ENCODE data around the gene CFAP119.

The CFAP119 gene

DNA sequence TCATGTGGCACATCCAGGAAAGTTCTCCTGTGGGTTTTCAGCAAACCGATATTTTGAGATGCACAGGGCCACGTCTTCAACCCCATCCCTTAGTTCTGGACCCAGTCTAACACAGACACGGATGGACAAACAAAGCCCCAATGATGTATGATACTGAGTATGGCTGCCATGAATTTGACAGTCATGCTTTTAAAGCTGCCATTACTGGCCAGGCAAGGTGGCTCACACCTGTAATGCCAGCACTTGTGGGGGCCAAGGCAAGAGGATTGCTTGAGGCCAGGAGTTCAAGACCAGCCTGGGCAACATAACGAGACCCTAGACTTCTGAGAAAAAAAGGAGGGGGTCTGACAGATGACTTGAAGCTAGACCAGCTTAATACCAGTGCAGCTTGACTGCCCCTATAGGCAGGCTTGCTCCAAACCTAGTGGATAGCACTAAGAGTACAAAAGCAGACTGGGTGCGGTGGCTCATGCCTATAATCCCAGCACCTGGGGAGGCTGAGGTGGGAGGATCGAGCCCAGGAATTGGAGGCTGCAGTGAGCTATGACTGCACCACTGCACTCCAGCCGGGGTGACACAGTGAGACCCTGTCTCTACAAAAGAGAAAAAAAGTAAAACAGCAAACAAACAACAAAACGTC lies 35.9 kb upstream of the CFAP119 start:
- TF ChIP-seq, protein P1, sequence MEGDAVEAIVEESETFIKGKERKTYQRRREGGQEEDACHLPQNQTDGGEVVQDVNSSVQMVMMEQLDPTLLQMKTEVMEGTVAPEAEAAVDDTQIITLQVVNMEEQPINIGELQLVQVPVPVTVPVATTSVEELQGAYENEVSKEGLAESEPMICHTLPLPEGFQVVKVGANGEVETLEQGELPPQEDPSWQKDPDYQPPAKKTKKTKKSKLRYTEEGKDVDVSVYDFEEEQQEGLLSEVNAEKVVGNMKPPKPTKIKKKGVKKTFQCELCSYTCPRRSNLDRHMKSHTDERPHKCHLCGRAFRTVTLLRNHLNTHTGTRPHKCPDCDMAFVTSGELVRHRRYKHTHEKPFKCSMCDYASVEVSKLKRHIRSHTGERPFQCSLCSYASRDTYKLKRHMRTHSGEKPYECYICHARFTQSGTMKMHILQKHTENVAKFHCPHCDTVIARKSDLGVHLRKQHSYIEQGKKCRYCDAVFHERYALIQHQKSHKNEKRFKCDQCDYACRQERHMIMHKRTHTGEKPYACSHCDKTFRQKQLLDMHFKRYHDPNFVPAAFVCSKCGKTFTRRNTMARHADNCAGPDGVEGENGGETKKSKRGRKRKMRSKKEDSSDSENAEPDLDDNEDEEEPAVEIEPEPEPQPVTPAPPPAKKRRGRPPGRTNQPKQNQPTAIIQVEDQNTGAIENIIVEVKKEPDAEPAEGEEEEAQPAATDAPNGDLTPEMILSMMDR (IDR thresholded peaks at IDR 0.05; ENCODE audit: insufficient read depth, missing control alignments), result no peak
- DNase-seq (ENCODE audit: insufficient read length, low spot score), result no peak
- FAIRE-seq, result no peak

DNA sequence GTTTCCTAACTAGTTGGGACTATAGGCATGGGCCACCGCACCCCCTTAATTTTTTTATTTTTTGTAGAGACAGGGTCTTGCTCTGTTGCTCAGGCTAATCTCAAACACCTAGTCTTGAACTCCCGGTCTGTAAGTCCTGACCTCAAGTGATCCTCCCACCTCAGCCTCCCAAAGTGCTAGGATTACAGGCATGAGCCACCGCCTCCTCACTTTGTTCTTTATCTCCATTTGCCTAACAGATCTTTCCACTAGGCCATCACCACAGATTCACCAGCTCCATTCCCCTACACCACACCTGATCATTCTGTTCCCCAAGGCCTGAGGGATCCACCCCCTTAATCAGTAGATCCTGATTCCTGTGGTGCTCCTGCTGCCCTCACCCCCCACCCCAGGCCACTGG lies 32.8 kb upstream of the CFAP119 start:
- TF ChIP-seq, protein P1 (IDR thresholded peaks at IDR 0.05; ENCODE audit: insufficient read depth, missing control alignments), result no peak
- no peak for DNase-seq (ENCODE audit: insufficient read length, low spot score)

DNA sequence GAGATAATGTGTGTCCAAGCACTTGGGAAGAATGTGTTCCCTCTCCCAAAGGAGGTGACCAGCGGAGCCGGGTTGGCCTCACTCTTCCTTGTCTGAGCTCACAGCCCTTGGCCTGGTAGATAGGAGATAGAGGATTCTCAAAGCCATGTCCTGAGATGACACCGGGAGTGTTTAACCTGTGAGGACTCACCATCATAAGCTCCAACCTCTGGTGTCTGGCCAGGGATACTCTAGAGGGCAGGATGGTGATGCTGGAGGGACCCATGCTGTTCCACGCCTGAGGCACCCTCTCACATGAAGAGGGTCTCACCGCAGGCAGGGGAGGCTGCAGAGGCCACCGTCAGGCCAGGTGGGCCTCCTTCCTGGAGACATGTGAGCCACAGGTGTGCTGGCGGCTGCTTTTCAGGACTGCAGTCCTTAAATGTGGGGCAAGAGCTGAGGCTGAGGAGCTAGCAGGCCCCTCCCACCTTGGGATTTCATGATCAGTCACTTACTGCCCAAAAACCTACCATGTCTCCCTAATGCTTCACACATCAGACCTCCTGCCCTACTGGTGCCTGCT lies 31.7 kb upstream of the CFAP119 start:
- TF ChIP-seq, protein P1 (IDR thresholded peaks at IDR 0.05; ENCODE audit: insufficient read depth, missing control alignments), result no peak
- DNase-seq (ENCODE audit: insufficient read length, low spot score) (no peak), FAIRE-seq (no peak)

More for the DNA sequence above, 32.8 kb upstream of the CFAP119 start:
- no peak for FAIRE-seq

DNA sequence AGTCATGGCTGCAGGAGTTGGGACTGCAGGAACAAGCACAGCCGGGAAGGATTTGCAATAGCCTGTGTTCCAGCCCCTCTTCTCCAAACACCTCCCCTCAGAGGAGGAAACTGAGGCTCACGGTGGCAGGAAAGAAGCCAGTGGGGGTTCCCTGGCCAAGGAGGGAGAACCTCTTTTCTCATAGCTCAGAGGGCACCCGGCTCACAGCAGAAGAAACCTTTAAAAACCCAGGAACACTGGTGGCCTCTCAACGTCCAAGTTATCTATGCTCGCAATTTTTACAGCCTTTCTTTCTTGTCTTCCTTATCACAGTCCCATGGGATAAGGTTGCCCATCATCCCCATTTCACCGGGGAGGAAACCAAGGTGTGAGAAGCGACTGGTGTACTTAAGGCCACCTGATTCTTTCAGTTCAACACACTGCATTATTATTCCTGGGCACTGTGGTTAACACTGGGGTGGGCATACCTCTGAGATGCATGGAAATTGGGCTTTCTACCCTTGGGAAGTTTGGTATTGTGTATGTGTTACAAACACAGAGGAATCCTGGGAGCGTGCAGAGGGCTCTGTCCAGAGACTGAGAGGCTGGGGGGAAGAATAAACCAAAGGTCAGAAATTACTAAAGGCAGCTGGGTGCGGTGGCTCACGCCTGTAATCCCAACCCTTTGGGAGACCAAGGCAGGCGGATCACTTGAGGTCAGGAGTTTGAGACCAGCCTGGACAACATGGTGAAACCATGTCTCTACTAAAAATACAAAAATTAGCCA lies 25.9 kb upstream of the CFAP119 start:
- FAIRE-seq (no peak), DNase-seq (ENCODE audit: insufficient read length, low spot score) (no peak)
- TF ChIP-seq, protein P1 (IDR thresholded peaks at IDR 0.05; ENCODE audit: insufficient read depth, missing control alignments), result no peak

DNA sequence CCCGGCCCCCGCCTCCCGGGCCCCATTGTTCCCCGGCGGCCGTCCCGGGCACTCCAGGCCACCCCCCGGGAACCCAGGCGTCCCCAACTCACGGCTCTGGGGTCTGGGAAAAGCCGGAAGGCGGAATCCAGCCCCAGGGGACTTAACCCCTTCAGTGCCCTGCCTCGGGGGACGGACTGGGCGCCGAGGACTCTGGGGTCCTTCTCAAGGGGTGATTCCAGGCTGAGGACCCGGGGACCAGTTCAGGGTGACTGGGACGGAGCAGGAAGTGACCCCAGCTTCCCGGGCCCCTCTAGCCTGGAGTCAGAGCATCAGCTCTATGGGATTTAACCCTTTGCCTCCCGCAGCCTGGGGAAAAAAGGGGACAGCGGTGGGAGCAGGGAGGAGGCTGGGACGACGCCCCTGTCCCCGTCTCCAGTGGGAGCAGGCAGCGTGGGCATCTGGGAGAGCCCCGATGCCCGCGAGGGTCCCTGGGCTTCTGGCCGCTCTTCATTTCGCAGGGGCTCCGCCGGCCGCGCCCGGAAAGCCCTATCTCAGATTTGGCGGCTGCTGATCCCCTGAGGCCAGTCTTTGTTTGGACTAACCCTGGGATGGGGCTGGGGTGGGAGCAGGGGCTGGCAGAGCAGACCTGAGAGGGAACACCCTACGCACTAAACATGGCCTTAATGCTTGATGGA lies 25.2 kb upstream of the CFAP119 start, which contains the start of gene ZNF629:
ZNF629 (minus strand) TSS at position 270 of the 677 bp plus-strand sequence. CDS start 2,723 bp downstream, outside the sequence.
- FAIRE-seq (no peak), DNase-seq (ENCODE audit: insufficient read length, low spot score) (peak; percentile 93)
- TF ChIP-seq, protein P1 (IDR thresholded peaks at IDR 0.05; ENCODE audit: insufficient read depth, missing control alignments), result no peak

DNA sequence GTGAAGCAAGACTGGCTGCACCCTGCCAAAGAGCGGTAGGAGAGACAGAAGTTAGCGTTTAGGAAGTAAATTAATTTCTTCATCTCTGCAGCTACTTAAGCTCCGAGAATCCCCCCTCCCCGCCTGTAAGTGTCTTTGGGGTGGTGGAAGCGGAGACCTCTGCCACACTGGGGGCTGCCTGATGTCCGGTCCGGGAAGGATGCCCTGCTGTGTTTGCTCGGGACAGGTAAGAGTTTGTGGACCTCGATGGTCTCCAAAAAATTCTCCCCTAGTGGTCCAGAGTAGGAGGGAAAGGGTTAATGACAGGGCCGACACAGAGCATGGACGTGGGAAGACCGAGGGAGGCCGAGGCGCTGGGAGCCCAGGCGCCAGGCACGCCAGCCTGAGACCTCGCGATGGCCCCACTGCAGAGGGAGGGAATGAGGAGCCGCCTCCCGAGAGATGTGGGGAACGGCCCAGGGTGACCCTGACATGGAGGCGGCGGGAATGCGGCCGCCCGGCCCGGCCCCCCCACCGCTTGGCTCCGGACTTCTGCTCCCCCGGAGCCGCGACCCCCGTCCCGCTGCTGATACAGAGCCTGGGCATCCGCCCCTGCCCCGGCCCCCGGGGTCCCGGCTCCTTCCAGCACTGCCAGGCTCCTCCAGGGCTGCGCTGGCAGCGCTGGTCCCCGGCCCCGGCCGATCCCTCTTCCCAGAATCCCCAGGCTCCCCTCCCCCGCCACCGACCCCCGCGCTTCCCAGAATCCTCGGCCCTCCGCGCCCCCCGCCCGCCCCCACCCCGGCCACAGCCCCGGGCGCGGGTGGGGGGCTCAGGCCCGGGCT lies 24.5 kb upstream of the CFAP119 start:
- DNase-seq (ENCODE audit: insufficient read length, low spot score) (no peak), FAIRE-seq (no peak)
- TF ChIP-seq, protein P1 (IDR thresholded peaks at IDR 0.05; ENCODE audit: insufficient read depth, missing control alignments), result no peak
